ENCODE measurements around the gene HLA-DQA1.

Gene HLA-DQA1

GRCh38 chr6:32614366-32615081 is 22.7 kb upstream of the HLA-DQA1 start:
- H3K79me2 ChIP-seq (ENCODE audit: insufficient read depth, low read length): no peaks in the 10 kb centered on the region
- H3F3A ChIP-seq (ENCODE audit: low read depth): no peaks in the 10 kb centered on the region
- no peaks in the 10 kb centered on the region for H4K20me1 ChIP-seq (ENCODE audit: insufficient read depth, low read length, poor library complexity, severe bottlenecking)
- peaks cover 2% of the 10 kb centered on the region for H3K4me1 ChIP-seq (ENCODE audit: insufficient read depth, low read length, poor library complexity, severe bottlenecking)
- no peaks in the 10 kb centered on the region for H3K36me3 ChIP-seq (ENCODE audit: insufficient read depth, low read length)
- peaks cover 7% of the 10 kb centered on the region for H3K27me3 ChIP-seq (ENCODE audit: insufficient read depth, low read length, poor library complexity, severe bottlenecking)
- H3K9me3 ChIP-seq (ENCODE audit: insufficient read depth, low read depth, low read length): no peaks in the 10 kb centered on the region
- no peak overlapping the region for H3K9ac ChIP-seq (ENCODE audit: low read depth, low read length, poor library complexity, severe bottlenecking)
- no peak overlapping the region for H3K4me3 ChIP-seq (ENCODE audit: low read length, poor library complexity, severe bottlenecking)
- TF ChIP-seq EZH2phosphoT487 (IDR thresholded peaks at IDR 0.05; ENCODE audit: borderline replicate concordance): no peak
- TF ChIP-seq, protein P1, sequence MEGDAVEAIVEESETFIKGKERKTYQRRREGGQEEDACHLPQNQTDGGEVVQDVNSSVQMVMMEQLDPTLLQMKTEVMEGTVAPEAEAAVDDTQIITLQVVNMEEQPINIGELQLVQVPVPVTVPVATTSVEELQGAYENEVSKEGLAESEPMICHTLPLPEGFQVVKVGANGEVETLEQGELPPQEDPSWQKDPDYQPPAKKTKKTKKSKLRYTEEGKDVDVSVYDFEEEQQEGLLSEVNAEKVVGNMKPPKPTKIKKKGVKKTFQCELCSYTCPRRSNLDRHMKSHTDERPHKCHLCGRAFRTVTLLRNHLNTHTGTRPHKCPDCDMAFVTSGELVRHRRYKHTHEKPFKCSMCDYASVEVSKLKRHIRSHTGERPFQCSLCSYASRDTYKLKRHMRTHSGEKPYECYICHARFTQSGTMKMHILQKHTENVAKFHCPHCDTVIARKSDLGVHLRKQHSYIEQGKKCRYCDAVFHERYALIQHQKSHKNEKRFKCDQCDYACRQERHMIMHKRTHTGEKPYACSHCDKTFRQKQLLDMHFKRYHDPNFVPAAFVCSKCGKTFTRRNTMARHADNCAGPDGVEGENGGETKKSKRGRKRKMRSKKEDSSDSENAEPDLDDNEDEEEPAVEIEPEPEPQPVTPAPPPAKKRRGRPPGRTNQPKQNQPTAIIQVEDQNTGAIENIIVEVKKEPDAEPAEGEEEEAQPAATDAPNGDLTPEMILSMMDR (conservative IDR thresholded peaks at IDR 0.05; ENCODE audit: low read length): no peak
- H3K9me2 ChIP-seq (replicated peaks; ENCODE audit: low read depth, low read length): no peaks in the 10 kb centered on the region
- no peak overlapping the region for H3K4me2 ChIP-seq (ENCODE audit: low read depth, low read length, poor library complexity, severe bottlenecking)
- H2AFZ ChIP-seq (ENCODE audit: low read length): no peak overlapping the region

DNA sequence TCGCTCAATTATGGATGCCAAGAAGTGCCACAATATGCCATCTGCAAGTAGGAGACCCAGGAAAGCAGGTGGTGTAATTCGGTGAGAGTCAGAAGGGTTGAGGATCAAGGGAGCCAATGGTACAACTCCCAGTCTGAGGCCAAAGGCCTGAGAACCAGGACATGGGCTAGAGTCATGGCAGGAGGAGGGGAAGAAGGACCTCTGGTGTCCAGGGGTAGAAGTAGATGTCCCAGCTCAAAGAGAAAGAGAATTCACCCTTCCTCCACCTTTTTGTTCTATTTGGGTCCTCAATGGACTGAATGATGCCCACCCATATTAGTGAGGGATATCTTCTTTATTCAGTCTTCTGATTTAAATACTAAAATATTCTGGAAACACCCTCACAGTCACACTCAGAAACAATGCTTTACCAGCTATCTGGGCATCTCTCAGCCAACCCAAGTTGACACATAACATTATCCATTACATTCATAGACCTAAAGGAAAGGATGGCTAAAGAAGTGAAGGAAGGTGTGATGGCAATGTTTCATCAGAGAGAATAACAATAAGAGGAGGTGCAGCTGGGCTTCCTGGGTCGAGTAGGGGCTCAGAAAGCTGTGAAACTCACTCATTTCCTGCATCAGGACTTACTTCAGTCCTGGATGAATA is 21.2 kb upstream of the HLA-DQA1 start:
- Histone ChIP-seq H3F3A (ENCODE audit: low read depth) (no peaks in the 10 kb centered on the region), H3K27me3 (ENCODE audit: insufficient read depth, low read length, poor library complexity, severe bottlenecking) (peaks cover 7% of the 10 kb centered on the region), H3K9ac (ENCODE audit: low read depth, low read length, poor library complexity, severe bottlenecking) (no peak overlapping the region), H2AFZ (ENCODE audit: low read length) (no peak overlapping the region), H3K4me3 (ENCODE audit: low read length, poor library complexity, severe bottlenecking) (no peak overlapping the region), H3K9me2 (replicated peaks; ENCODE audit: low read depth, low read length) (no peaks in the 10 kb centered on the region), H3K36me3 (ENCODE audit: insufficient read depth, low read length) (no peaks in the 10 kb centered on the region), H3K9me3 (ENCODE audit: insufficient read depth, low read depth, low read length) (no peaks in the 10 kb centered on the region), H3K4me1 (ENCODE audit: insufficient read depth, low read length, poor library complexity, severe bottlenecking) (no peaks in the 10 kb centered on the region), H3K79me2 (ENCODE audit: insufficient read depth, low read length) (no peaks in the 10 kb centered on the region), H4K20me1 (ENCODE audit: insufficient read depth, low read length, poor library complexity, severe bottlenecking) (no peaks in the 10 kb centered on the region), H3K4me2 (ENCODE audit: low read depth, low read length, poor library complexity, severe bottlenecking) (no peak overlapping the region)
- TF ChIP-seq, protein P1 (conservative IDR thresholded peaks at IDR 0.05; ENCODE audit: low read length): no peak
- no peak for TF ChIP-seq EZH2phosphoT487 (IDR thresholded peaks at IDR 0.05; ENCODE audit: borderline replicate concordance)

DNA sequence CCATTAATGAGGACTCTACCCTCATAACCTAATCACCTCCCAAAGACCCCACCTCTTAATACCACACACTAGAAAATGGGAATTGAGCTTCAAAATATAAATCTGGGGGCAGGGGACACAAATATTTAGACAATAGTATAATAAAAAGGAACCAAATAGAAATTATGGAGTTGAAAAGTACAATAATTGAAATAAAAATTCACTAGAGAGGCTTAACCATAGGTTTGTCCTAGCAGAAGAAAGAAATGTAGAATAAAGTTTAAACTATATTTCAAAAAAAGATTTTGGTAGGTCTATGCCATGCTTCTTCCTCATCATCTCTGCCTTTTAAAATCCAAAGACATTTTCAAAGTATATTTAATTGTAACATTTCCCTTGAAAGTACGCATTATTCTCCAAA is 19.5 kb upstream of the HLA-DQA1 start:
- Histone ChIP-seq H3K9me2 (replicated peaks; ENCODE audit: low read depth, low read length) (no peaks in the 10 kb centered on the region), H3K4me3 (ENCODE audit: low read length, poor library complexity, severe bottlenecking) (no peak overlapping the region), H3K9ac (ENCODE audit: low read depth, low read length, poor library complexity, severe bottlenecking) (no peak overlapping the region), H3K79me2 (ENCODE audit: insufficient read depth, low read length) (no peaks in the 10 kb centered on the region), H3K27me3 (ENCODE audit: insufficient read depth, low read length, poor library complexity, severe bottlenecking) (peaks cover 7% of the 10 kb centered on the region), H3K4me1 (ENCODE audit: insufficient read depth, low read length, poor library complexity, severe bottlenecking) (peaks cover 5% of the 10 kb centered on the region), H3K4me2 (ENCODE audit: low read depth, low read length, poor library complexity, severe bottlenecking) (no peak overlapping the region), H3F3A (ENCODE audit: low read depth) (peaks cover 2% of the 10 kb centered on the region; the same call in 1 of the 2 replicates), H3K9me3 (ENCODE audit: insufficient read depth, low read depth, low read length) (no peaks in the 10 kb centered on the region), H2AFZ (ENCODE audit: low read length) (no peak overlapping the region), H4K20me1 (ENCODE audit: insufficient read depth, low read length, poor library complexity, severe bottlenecking) (no peaks in the 10 kb centered on the region), H3K36me3 (ENCODE audit: insufficient read depth, low read length) (no peaks in the 10 kb centered on the region)
- TF ChIP-seq EZH2phosphoT487 (IDR thresholded peaks at IDR 0.05; ENCODE audit: borderline replicate concordance): no peak
- TF ChIP-seq, protein P1 (conservative IDR thresholded peaks at IDR 0.05; ENCODE audit: low read length): no peak
